ENCODE measurements around the gene SUGCT. TPM values are rescaled to one million over a fixed set of nuclear protein-coding genes. Genes with fewer than 3 reads are reported as not detected.

The SUGCT gene
- total and polyA plus RNA-seq, 9 of the 15 experiments (the other 6 are each of a cell fraction or from before 2014, with no cell fraction given) = 0.58 to 2.5 (median 1.4) TPM

GRCh38 chr7:40701836-40702551 is 567.2 kb downstream of the SUGCT start:
- Histone ChIP-seq H3K4me3 (no peak overlapping the region), H3K27ac (ENCODE audit: extremely low read depth, low read depth, low read length) (no peak overlapping the region), H3K79me2 (ENCODE audit: control insufficient read depth, insufficient read depth, low read length) (no peaks in the 10 kb centered on the region), H3K36me3 (ENCODE audit: control insufficient read depth, insufficient read depth, low read length) (no peaks in the 10 kb centered on the region), H3K9ac (ENCODE audit: insufficient read depth in 1 of 2, low read depth in 2 of 2, low read length in 2 of 2) (no peak overlapping the region), H3K9me3 (replicated peaks; ENCODE audit: control insufficient read depth, insufficient read depth, low read depth, low read length) (no peaks in the 10 kb centered on the region), H3K4me2 (ENCODE audit: insufficient read depth, low read length) (no peak overlapping the region), H3K4me1 (replicated peaks in 1 of 2; ENCODE audit: control insufficient read depth in 2 of 2, insufficient read depth in 2 of 2, low read length in 2 of 2) (no peaks in the 10 kb centered on the region), H3K9me1 (ENCODE audit: control insufficient read depth, insufficient read depth, low read length) (no peaks in the 10 kb centered on the region), H4K20me1 (replicated peaks; ENCODE audit: control insufficient read depth, insufficient read depth, low read length) (no peaks in the 10 kb centered on the region), H3K27me3 (ENCODE audit: control insufficient read depth in 2 of 2, insufficient read depth in 2 of 2, low read length in 2 of 2) (no peaks in the 10 kb centered on the region), H2AFZ (ENCODE audit: low read depth, low read length) (no peak overlapping the region)
- in situ Hi-C loops (cut with MboI) (no loop called here), intact Hi-C loops (cut with micrococcal nuclease) (no loop called here)
- ChIA-PET CTCF (ENCODE audit: low intra/inter-chr PET ratio) (no interaction called here), POLR2A (interaction anchor here (0.7 kb wide), 1 partner anchor 84 kb away, joined by 3 read pairs; no protein-coding TSS in a partner anchor)
- no peak for TF ChIP-seq DMBX1 (CRISPR knock-in tag; IDR thresholded peaks at IDR 0.05; ENCODE audit: borderline replicate concordance)
- TF ChIP-seq HLTF (IDR thresholded peaks at IDR 0.05) = no peak
- TF ChIP-seq NFIX (CRISPR knock-in tag; IDR thresholded peaks at IDR 0.05; ENCODE audit: low read depth) = peak; percentile 76
- no peak for TF ChIP-seq MXD1 (CRISPR knock-in tag; IDR thresholded peaks at IDR 0.05; ENCODE audit: borderline replicate concordance, poor library complexity, severe bottlenecking)
- TF ChIP-seq NFIC (IDR thresholded peaks at IDR 0.05) = peak; percentile 90
- FAIRE-seq (no peak), ATAC-seq (no peak), DNase-seq (ENCODE audit: extremely low read depth in 1 of 4, low spot score in 3 of 4) (no peak)
- BruUV-seq (replicated peaks) = no TSS peak
- 0% methylated on average over 3 of the region's 3 CpGs for WGBS (ENCODE audit: insufficient coverage, low coverage, missing lambda C conversion rate)

- CTCF ChIA-PET (ENCODE audit: low intra/inter-chr PET ratio) = no interaction called here
- Histone ChIP-seq H3K4me1 (replicated peaks in 1 of 2; ENCODE audit: control insufficient read depth in 2 of 2, insufficient read depth in 2 of 2, low read length in 2 of 2) (no peaks in the 10 kb centered on the region), H4K20me1 (replicated peaks; ENCODE audit: control insufficient read depth, insufficient read depth, low read length) (no peaks in the 10 kb centered on the region), H3K9me3 (replicated peaks; ENCODE audit: control insufficient read depth, insufficient read depth, low read depth, low read length) (no peaks in the 10 kb centered on the region), H3K36me3 (ENCODE audit: control insufficient read depth, insufficient read depth, low read length) (no peaks in the 10 kb centered on the region), H3K4me3 (no peak overlapping the region), H3K9ac (ENCODE audit: insufficient read depth in 1 of 2, low read depth in 2 of 2, low read length in 2 of 2) (no peak overlapping the region), H3K27me3 (ENCODE audit: control insufficient read depth in 2 of 2, insufficient read depth in 2 of 2, low read length in 2 of 2) (no peaks in the 10 kb centered on the region), H3K79me2 (ENCODE audit: control insufficient read depth, insufficient read depth, low read length) (no peaks in the 10 kb centered on the region), H3K4me2 (ENCODE audit: insufficient read depth, low read length) (no peak overlapping the region), H3K27ac (ENCODE audit: extremely low read depth, low read depth, low read length) (no peak overlapping the region), H2AFZ (ENCODE audit: low read depth, low read length) (no peak overlapping the region), H3K9me1 (ENCODE audit: control insufficient read depth, insufficient read depth, low read length) (no peaks in the 10 kb centered on the region)
- intact Hi-C loops (cut with micrococcal nuclease) (no loop called here), in situ Hi-C loops (cut with MboI) (no loop called here)
- POLR2A ChIA-PET = no interaction called here
- ATAC-seq (no peak), FAIRE-seq (no peak), DNase-seq (ENCODE audit: extremely low read depth in 1 of 4, low spot score in 3 of 4) (no peak)
- 0% methylated on average over 1 of the region's 1 CpG for WGBS (ENCODE audit: insufficient coverage, low coverage, missing lambda C conversion rate)
- no TSS peak for BruUV-seq (replicated peaks)
- TF ChIP-seq ZHX1 (conservative IDR thresholded peaks at IDR 0.05; ENCODE audit: low read length) (no peak), SNIP1 (IDR thresholded peaks at IDR 0.05; ENCODE audit: low read depth) (no peak), JUN (IDR thresholded peaks at IDR 0.05; ENCODE audit: borderline replicate concordance, low read depth, low read length) (no peak), JUN (CRISPR knock-in tag; IDR thresholded peaks at IDR 0.05; ENCODE audit: borderline replicate concordance) (no peak), HDAC1 (IDR thresholded peaks at IDR 0.05) (no peak), MEF2D (tag; conservative IDR thresholded peaks at IDR 0.05; ENCODE audit: low read depth) (no peak), CBX1 (IDR thresholded peaks at IDR 0.05; ENCODE audit: low read depth) (no peak), PHTF2 (CRISPR knock-in tag; IDR thresholded peaks at IDR 0.05) (no peak), SREBF1 (IDR thresholded peaks at IDR 0.05; ENCODE audit: borderline replicate concordance, low read depth, low read length) (no peak), CHD2 (IDR thresholded peaks at IDR 0.05; ENCODE audit: low read depth, low read length) (no peak)
These were observed 569.4 kb downstream of the SUGCT start for GRCh38 chr7:40704172-40704571.

Measured in K562 (cell line).